GM06990 (cell line): ENCODE data around the gene FADS1.

Experiments used
- DNase-seq: peaks from one replicate; pipeline ENCODE4 v3.0.0-alpha.2; 2011; ENCODE audit not compliant: insufficient read length; ENCODE audit errors: extremely low read depth
- H3K27me3 ChIP-seq: replicated peaks from 2 replicates; pipeline ENCODE4 v1.6.0; 2011; ENCODE audit warnings: low read length; ENCODE audit not compliant: control insufficient read depth, insufficient read depth
- H3K36me3 ChIP-seq: 2 replicates; pipeline ENCODE4 v1.5.1; 2011; ENCODE audit warnings: low read length; ENCODE audit not compliant: control insufficient read depth, insufficient read depth
- H3K4me3 ChIP-seq: replicated peaks from 2 replicates; pipeline ENCODE4 v1.5.1; 2011; ENCODE audit warnings: low read depth, mild to moderate bottlenecking, control low read depth, low read length
- TF ChIP-seq, protein P1 (sequence below): IDR thresholded peaks from 2 replicates; pipeline ENCODE4 v1.5.1; 2011; ENCODE audit warnings: low read length, control low read depth, mild to moderate bottlenecking, inconsistent platforms; ENCODE audit not compliant: insufficient read depth, poor library complexity, severe bottlenecking

The FADS1 gene

DNA sequence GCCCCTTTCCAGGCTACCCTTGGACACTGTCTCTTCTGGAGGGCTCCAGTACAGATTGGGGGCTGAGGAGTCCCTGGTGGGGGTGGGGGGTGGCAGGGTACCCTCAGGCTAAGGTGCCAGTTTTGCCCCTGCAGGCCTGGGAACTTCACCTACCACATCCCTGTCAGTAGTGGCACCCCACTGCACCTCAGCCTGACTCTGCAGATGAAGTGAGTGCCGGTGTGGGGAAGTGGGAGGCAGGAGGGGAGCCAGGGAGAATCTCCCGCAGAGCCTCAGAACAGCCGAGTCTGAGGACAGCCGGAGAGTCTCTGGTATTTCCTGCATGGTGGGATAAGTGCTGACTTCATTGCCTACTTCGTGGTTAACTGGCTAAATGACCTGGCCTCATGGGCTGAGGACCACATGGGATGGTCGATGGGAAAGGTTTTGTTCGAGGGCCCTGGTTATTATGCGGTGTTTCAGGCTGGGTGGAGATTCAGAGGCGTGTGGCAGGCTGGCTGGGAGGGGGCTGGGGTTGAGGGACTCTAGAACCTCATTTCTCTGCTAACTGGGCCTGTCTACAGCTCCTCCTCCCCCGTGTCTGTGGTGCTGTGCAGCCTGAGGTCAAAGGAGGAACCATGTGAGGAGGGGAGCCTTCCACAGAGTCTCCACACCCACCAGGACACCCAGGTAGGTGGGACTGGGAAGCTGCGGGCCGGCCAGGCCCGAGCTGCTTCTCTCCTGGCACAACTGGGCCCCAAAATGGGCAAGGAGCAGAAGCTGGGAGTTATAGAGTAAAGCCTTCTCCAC is 32.9 kb downstream of the FADS1 start:
- no peak for DNase-seq
- Histone ChIP-seq H3K36me3 (peaks cover 20% of the 10 kb centered on the region), H3K27me3 (no peaks in the 10 kb centered on the region), H3K4me3 (no peak overlapping the region)
- TF ChIP-seq, protein P1, sequence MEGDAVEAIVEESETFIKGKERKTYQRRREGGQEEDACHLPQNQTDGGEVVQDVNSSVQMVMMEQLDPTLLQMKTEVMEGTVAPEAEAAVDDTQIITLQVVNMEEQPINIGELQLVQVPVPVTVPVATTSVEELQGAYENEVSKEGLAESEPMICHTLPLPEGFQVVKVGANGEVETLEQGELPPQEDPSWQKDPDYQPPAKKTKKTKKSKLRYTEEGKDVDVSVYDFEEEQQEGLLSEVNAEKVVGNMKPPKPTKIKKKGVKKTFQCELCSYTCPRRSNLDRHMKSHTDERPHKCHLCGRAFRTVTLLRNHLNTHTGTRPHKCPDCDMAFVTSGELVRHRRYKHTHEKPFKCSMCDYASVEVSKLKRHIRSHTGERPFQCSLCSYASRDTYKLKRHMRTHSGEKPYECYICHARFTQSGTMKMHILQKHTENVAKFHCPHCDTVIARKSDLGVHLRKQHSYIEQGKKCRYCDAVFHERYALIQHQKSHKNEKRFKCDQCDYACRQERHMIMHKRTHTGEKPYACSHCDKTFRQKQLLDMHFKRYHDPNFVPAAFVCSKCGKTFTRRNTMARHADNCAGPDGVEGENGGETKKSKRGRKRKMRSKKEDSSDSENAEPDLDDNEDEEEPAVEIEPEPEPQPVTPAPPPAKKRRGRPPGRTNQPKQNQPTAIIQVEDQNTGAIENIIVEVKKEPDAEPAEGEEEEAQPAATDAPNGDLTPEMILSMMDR, result no peak

DNA sequence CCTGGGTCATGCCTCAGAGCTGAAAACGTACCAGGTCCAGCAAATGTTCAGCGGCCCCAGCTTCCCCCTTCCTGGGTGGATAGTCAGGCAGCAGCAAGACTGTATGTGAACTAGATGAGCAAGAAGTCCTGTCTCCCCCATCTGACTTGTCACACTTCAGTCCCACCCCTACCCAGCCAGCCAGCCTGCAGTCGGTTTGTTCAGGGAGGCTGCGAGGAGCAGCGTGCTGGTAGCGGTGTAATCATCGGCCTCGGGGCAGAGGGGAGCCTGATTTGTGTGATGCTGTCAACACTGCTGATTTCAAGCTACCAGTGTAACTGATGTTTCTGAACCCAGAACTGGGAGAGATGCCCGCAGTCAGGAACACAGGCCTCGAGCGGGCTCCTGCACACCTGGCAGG is 34.0 kb downstream of the FADS1 start:
- TF ChIP-seq, protein P1, result no peak
- Histone ChIP-seq H3K36me3 (peaks cover 16% of the 10 kb centered on the region), H3K27me3 (no peaks in the 10 kb centered on the region), H3K4me3 (no peak overlapping the region)
- DNase-seq, result no peak

DNA sequence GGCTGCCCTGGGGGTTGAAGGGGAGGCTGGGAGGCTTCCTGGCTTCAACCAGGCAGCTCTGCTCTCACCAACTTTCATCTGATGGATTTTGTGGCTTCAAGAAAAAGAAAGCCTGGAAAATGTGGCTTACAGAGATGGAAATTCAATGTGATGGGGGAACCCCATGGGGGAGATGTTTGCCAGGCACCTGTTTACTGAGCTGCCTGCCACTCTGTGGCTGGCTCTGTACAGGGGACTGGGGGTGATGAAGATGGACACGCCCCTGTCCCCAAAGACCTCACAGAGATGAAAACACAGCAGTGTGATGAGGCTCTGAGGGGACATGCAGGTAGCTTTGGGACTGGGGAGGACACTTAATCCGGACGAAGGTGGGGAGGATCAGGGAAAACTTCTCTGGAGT is 34.5 kb downstream of the FADS1 start:
- Histone ChIP-seq H3K4me3 (no peak overlapping the region), H3K36me3 (peaks cover 11% of the 10 kb centered on the region), H3K27me3 (no peaks in the 10 kb centered on the region)
- TF ChIP-seq, protein P1, result no peak
- DNase-seq, result no peak

DNA sequence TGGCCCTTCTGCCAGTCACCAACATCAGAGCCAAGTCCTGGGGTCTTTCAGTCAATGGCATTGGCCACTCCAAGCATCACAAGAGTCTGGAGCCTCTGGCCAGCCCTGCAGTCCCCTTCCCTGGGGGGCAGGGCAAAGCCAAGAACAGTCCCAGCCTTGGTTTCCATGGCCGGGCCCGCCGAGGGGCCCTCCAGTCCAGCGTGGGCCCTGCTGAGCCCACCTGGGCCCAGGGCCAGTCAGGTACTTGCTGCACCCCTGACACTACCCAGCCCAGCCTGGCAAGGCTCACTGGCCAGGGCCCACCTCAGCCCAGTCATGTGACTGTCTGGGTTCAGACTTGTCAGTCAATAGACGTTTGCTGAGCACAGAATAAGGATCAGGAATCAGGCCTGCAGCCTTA is 35.2 kb downstream of the FADS1 start:
- Histone ChIP-seq H3K4me3 (no peak overlapping the region), H3K27me3 (no peaks in the 10 kb centered on the region), H3K36me3 (peaks cover 10% of the 10 kb centered on the region)
- DNase-seq, result no peak
- TF ChIP-seq, protein P1, result no peak

DNA sequence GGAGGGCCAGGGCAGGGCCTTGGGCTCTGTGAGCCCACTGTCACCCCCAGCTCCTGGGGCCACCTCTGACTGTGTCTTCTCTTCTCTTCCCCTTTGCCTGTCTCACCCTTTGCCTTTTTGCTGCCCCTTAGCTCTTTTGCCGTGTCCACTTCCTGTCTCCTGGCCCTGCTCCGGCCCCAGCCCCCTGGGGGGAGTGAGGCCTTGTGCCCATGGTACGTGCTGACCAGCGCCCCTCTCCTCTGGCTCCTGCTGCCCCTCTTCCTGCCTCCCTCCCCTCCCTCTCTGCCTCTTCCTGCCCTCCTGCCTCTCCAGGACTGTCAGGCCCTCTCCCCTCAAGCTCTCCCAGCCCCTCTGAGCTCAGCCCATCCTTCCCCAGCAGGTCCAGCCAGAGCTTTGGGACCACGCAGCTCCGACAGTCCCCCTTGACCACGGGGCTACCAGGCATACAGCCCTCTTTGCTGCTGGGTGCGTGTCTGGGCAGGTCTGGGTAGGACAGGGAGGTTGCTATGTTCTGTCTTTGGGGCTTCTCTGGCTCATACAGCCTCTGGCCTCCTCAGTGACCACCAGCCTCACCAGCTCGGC is 36.1 kb downstream of the FADS1 start:
- no peak for DNase-seq
- Histone ChIP-seq H3K4me3 (no peak overlapping the region), H3K27me3 (no peaks in the 10 kb centered on the region), H3K36me3 (peaks cover 2% of the 10 kb centered on the region)
- TF ChIP-seq, protein P1, result no peak
